Motor neuron (in vitro differentiated cells): ENCODE measurements around the gene CZIB. TPM values are rescaled to one million over a fixed set of nuclear protein-coding genes. Genes with fewer than 3 reads are reported as not detected.
"Not testable (repeated sequence)": the region's sequence is repeated elsewhere in the genome, so short reads cannot be mapped to it uniquely, and the experiment has no call there.

ENCODE experiments used
- ATAC-seq, 8 experiments: fragments of 200-7000 bp; cut with Tn5 transposase; replicated peaks in 6 of 8; 2 replicates each; pipeline ENCODE4 v1.8.0; 2021; ENCODE audit warnings: mild to moderate bottlenecking in 8 of 8, moderate library complexity in 8 of 8
- H3K27ac ChIP-seq, 2 donors: fragments of 250-450 bp; sonication (Bioruptor Pico); 2 replicates each; pipeline ENCODE4 v1.9.0; 2021; ENCODE audit warnings: antibody characterized with exemption in 2 of 2, mild to moderate bottlenecking in 2 of 2, moderate library complexity in 1 of 2
- H3K4me1 ChIP-seq, 2 donors: fragments of 250-450 bp; sonication (Bioruptor Pico); replicated peaks in 1 of 2; 2 replicates each; pipeline ENCODE4 v1.6.1; 2021; ENCODE audit warnings: antibody characterized with exemption in 2 of 2, mild to moderate bottlenecking in 2 of 2, moderate library complexity in 1 of 2
- H3K4me3 ChIP-seq, 5 donors: fragments of 250-450 bp; sonication (Bioruptor Pico); 2 replicates each; pipeline ENCODE4 v1.9.0; 2021; ENCODE audit warnings: antibody characterized with exemption in 5 of 5, mild to moderate bottlenecking in 5 of 5, moderate library complexity in 4 of 5
- WGBS, 10 experiments: fragments of 450-650 bp; shearing (Covaris generic); methylation state at CpG; one replicate each; pipeline ENCODE4 v1.0.0; 2022; 5-methylcytosine and 5-hydroxymethylcytosine counted together
- in situ Hi-C, 9 experiments: fragments of 400-800 bp; cut with MboI; loops; one replicate each; pipeline ENCODE4 v1.15.0; 2021; ENCODE audit warnings: low sequenced_read_pairs in 9 of 9, low pct_unique_long_range_greater_than_20kb in 2 of 9; ENCODE audit not compliant: unreplicated experiment in 9 of 9
- total RNA-seq, 8 experiments: library from RNA; unstranded; fragments of 300-600 nt; gene quantifications; 2 replicates each; pipeline versions ENCODE4 v1.2.3 to v1.2.4, GENCODE V29; 2022

Gene CZIB
- total RNA-seq, 8 experiments from 2014 or later, result 44.2 to 76.7 (median 58.3) TPM

GRCh38 chr1:53218201-53218600, 2.2 kb downstream of the CZIB start:
- no peak for ATAC-seq
- in situ Hi-C loops, result no loop called here
- 80 to 100% (median 96%) methylated on average over 1 to 7 of the region's 7 CpGs; no CpG with 5 or more reads in 3 of the 10 experiments for WGBS, 10 experiments
- H3K4me3 ChIP-seq, result no peak overlapping the region
- H3K27ac ChIP-seq, result no peak overlapping the region
- peaks cover 13% of the 10 kb centered on the region in 2 donors for H3K4me1 ChIP-seq

GRCh38 chr1:53214376-53214940, 6.0 kb downstream of the CZIB start:
- Histone ChIP-seq H3K4me3 (no peak overlapping the region), H3K27ac (no peak overlapping the region), H3K4me1 (peaks cover 7% of the 10 kb centered on the region in 2 donors)
- in situ Hi-C loops, result no loop called here
- peak in 5 of 8 experiments; percentile 20 to 58 (median 27) for ATAC-seq
- WGBS, 10 experiments, result 57 to 100% (median 93%) methylated on average over 1 to 5 of the region's 5 CpGs

- ATAC-seq, result peak in 1 of 8 experiments; percentile 13
- in situ Hi-C loops, result no loop called here
- Histone ChIP-seq H3K4me3 (no peak overlapping the region), H3K27ac (no peak overlapping the region), H3K4me1 (no peaks in the 10 kb centered on the region)
- WGBS, 10 experiments, result 83 to 100% (median 90%) methylated on average over 1 to 8 of the region's 11 CpGs; no CpG with 5 or more reads in 4 of the 10 experiments
These were observed 9.5 kb downstream of the CZIB start for GRCh38 chr1:53210954-53211353.

GRCh38 chr1:53210352-53210751, 10.1 kb downstream of the CZIB start:
- Histone ChIP-seq H3K4me3 (no peak overlapping the region), H3K4me1 (no peaks in the 10 kb centered on the region), H3K27ac (no peak overlapping the region)
- in situ Hi-C loops, result no loop called here
- no peak for ATAC-seq
- 69 to 100% (median 98%) methylated on average over 1 to 7 of the region's 7 CpGs; no CpG with 5 or more reads in 1 of the 10 experiments for WGBS, 10 experiments

- 38 to 100% (median 100%) methylated on average over 1 of the region's 1 CpG; no CpG with 5 or more reads in 2 of the 10 experiments for WGBS, 10 experiments
- in situ Hi-C loops, result no loop called here
- Histone ChIP-seq H3K4me3 (no peak overlapping the region), H3K27ac (no peak overlapping the region), H3K4me1 (no peaks in the 10 kb centered on the region)
- no peak for ATAC-seq
These were observed 12.7 kb downstream of the CZIB start for GRCh38 chr1:53207726-53208125.

GRCh38 chr1:53206735-53207379, 13.6 kb downstream of the CZIB start:
- ATAC-seq, result no peak

GRCh38 chr1:53206083-53206685, 14.2 kb downstream of the CZIB start:
- H3K27ac ChIP-seq, ATAC-seq, in situ Hi-C loops, H3K4me3 ChIP-seq, H3K4me1 ChIP-seq: not testable (repeated sequence)
- 80 to 100% (median 100%) methylated on average over 1 to 3 of the region's 3 CpGs; no CpG with 5 or more reads in 1 of the 10 experiments for WGBS, 10 experiments

More at GRCh38 chr1:53206735-53207379, 13.6 kb downstream of the CZIB start:
- no peaks in the 10 kb centered on the region for H3K4me1 ChIP-seq
- in situ Hi-C loops, result no loop called here
- no peak overlapping the region for H3K27ac ChIP-seq
- H3K4me3 ChIP-seq, result no peak overlapping the region
- WGBS, 10 experiments, result 90 to 100% (median 100%) methylated on average over 1 of the region's 1 CpG; no CpG with 5 or more reads in 4 of the 10 experiments

GRCh38 chr1:53205496-53205895, 14.9 kb downstream of the CZIB start:
- H3K27ac ChIP-seq, H3K4me1 ChIP-seq, in situ Hi-C loops, H3K4me3 ChIP-seq: not testable (repeated sequence)
- 100% methylated on average over 1 of the region's 1 CpG; no CpG with 5 or more reads in 7 of the 10 experiments for WGBS, 10 experiments
- ATAC-seq, result peak in 2 of 8 experiments; percentile 35 to 45

GRCh38 chr1:53203466-53203865, 17.0 kb downstream of the CZIB start:
- no peak overlapping the region for H3K4me3 ChIP-seq
- no peak overlapping the region for H3K27ac ChIP-seq
- in situ Hi-C loops, result no loop called here
- H3K4me1 ChIP-seq, result no peaks in the 10 kb centered on the region
- no peak for ATAC-seq
- WGBS, 10 experiments, result 76 to 100% (median 95%) methylated on average over 1 to 3 of the region's 3 CpGs

- Histone ChIP-seq H3K4me1 (peaks cover 10 to 13% of the 10 kb centered on the region in 2 donors), H3K4me3 (no peak overlapping the region), H3K27ac (no peak overlapping the region)
- 0 to 90% (median 76%) methylated on average over 1 to 4 of the region's 4 CpGs; no CpG with 5 or more reads in 3 of the 10 experiments for WGBS, 10 experiments
- in situ Hi-C loops, result loop anchor here in 3 of 9 experiments (25.0 kb wide), 5 partner anchors 136 to 486 kb away; partner anchors contain the start of genes PODN (in 1 of the 3) and ZYG11B (in 1 of the 3)
- peak in 3 of 8 experiments; percentile 12 to 27 (median 12) for ATAC-seq
These were observed 22.2 kb downstream of the CZIB start for GRCh38 chr1:53198241-53198651.

GRCh38 chr1:53197291-53198200, 22.9 kb downstream of the CZIB start:
- H3K4me1 ChIP-seq, result peaks cover 10 to 13% of the 10 kb centered on the region in 2 donors
- H3K27ac ChIP-seq, result peak overlapping the region in 1 of 2 donors; percentile 73
- ATAC-seq, result peak in 4 of 8 experiments; percentile 1 to 7 (median 2)
- 0 to 100% (median 47%) methylated on average over 1 to 13 of the region's 13 CpGs for WGBS, 10 experiments
- H3K4me3 ChIP-seq, result peak overlapping the region; percentile 59 to 98 (median 79)
- in situ Hi-C loops, result loop anchor here in 3 of 9 experiments (25.0 kb wide), 5 partner anchors 135 to 485 kb away; partner anchors contain the start of genes PODN (in 1 of the 3) and ZYG11B (in 1 of the 3)
